GM12878 (cell line): ENCODE results near the gene PNPLA3. TPM values are rescaled to one million over a fixed set of nuclear protein-coding genes. Genes with fewer than 3 reads are reported as not detected.

Source experiments
- ATAC-seq: fragments of 200-7000 bp; cut with Tn5 transposase; 3 replicates; pipeline ENCODE4 v1.9.1; 2020; ENCODE audit warnings: mild to moderate bottlenecking, moderate library complexity
- BruUV-seq: library from RNA; stranded (reverse); fragments of 400-500 nt; replicated peaks from 2 replicates; lab custom pipeline; 2021; lab: Mats Ljungman, UMichigan
- CTCF ChIA-PET: fragments of 300-600 bp; sonication (Branson Sonifier 250); formaldehyde crosslinking; extraction: SDS; loops from one replicate; lab custom pipeline; 2021; ENCODE audit warnings: inconsistent platforms; lab: Yijun Ruan, JAX
- POLR2A ChIA-PET: fragments of 350-600 bp; formaldehyde crosslinking; extraction: SDS; loops from one replicate; lab custom pipeline; 2021; ENCODE audit warnings: inconsistent platforms; lab: Charles Lee
- RAD21 ChIA-PET: fragments of 300-600 bp; sonication (Branson Sonifier 250); formaldehyde crosslinking; loops from one replicate; lab custom pipeline; 2023; ENCODE audit warnings: antibody characterized with exemption; ENCODE audit not compliant: unreplicated experiment; lab: Charles Lee
- SMC1A ChIA-PET: fragments of 300-600 bp; sonication (Branson Sonifier 250); formaldehyde crosslinking; loops from one replicate; lab custom pipeline; 2023; ENCODE audit not compliant: unreplicated experiment, uncharacterized antibody; lab: Charles Lee
- DNase-seq: peaks from one replicate; pipeline ENCODE4 v3.0.0-alpha.2; 2011; ENCODE audit warnings: low read depth, low spot score
- FAIRE-seq: peaks from 3 replicates; lab custom pipeline; 2011; peaks lifted over from hg19 to GRCh38; lab: Jason Lieb, UNC
- H2AFZ ChIP-seq: 2 replicates; pipeline ENCODE4 v1.6.0; 2011; ENCODE audit warnings: low read depth, low read length, control low read depth; ENCODE audit not compliant: control insufficient read depth
- H3K27ac ChIP-seq: 2 replicates; pipeline ENCODE4 v1.5.1; 2011; ENCODE audit warnings: control low read depth; ENCODE audit not compliant: control insufficient read depth, insufficient read depth
- H3K27me3 ChIP-seq, 2 experiments: replicated peaks in 1 of 2; 2 replicates each; pipeline versions ENCODE4 v1.6.0 to v1.6.1; 2011; ENCODE audit warnings: low read length in 1 of 2; ENCODE audit not compliant: control insufficient read depth in 2 of 2, insufficient read depth in 2 of 2
- H3K36me3 ChIP-seq, 2 experiments: 2 replicates each; pipeline ENCODE4 v1.5.1; 2011; ENCODE audit warnings: low read length in 1 of 2; ENCODE audit not compliant: control insufficient read depth in 2 of 2, insufficient read depth in 2 of 2
- H3K4me1 ChIP-seq: 2 replicates; pipeline ENCODE4 v1.6.1; 2011; ENCODE audit warnings: mild to moderate bottlenecking, low read length, moderate library complexity, mixed read lengths; ENCODE audit not compliant: control insufficient read depth, insufficient read depth
- H3K4me2 ChIP-seq: 2 replicates; pipeline ENCODE4 v1.6.0; 2011; ENCODE audit warnings: control low read depth; ENCODE audit not compliant: control insufficient read depth, insufficient read depth
- H3K4me3 ChIP-seq: fragments of 200-600 bp; sonication (generic); 2 replicates; pipeline ENCODE4 v1.5.1; 2016
- H3K79me2 ChIP-seq: 2 replicates; pipeline ENCODE4 v1.6.0; 2011; ENCODE audit warnings: low read length; ENCODE audit not compliant: control insufficient read depth, insufficient read depth
- H3K9ac ChIP-seq: 2 replicates; pipeline ENCODE4 v1.8.0; 2011; ENCODE audit warnings: low read length, control low read depth, mixed read lengths; ENCODE audit not compliant: control insufficient read depth, insufficient read depth
- H3K9me3 ChIP-seq: replicated peaks from 3 replicates; pipeline ENCODE4 v1.5.1; 2011; ENCODE audit warnings: mild to moderate bottlenecking, low read length; ENCODE audit not compliant: control insufficient read depth, insufficient read depth
- H4K20me1 ChIP-seq: 2 replicates; pipeline ENCODE4 v1.6.0; 2011; ENCODE audit not compliant: control insufficient read depth, insufficient read depth
- BHLHE40 ChIP-seq, 2 experiments: fragments of 450-650 bp in 1 of 2; IDR thresholded peaks; 2 replicates each; pipeline ENCODE4 v1.6.1; 2011 to 2017; ENCODE audit warnings: low read depth in 2 of 2, borderline replicate concordance in 1 of 2, improper control_type of control experiment in 1 of 2, low read length in 1 of 2, mild to moderate bottlenecking in 1 of 2
- CHD1 ChIP-seq: IDR thresholded peaks from 2 replicates; pipeline ENCODE4 v1.6.1; 2012; ENCODE audit warnings: low read depth, low read length, improper control_type of control experiment
- NFIC ChIP-seq: IDR thresholded peaks from 2 replicates; pipeline ENCODE4 v1.6.1; 2012; ENCODE audit warnings: low read depth, mild to moderate bottlenecking, inconsistent platforms, low read length, moderate library complexity
- SPI1 ChIP-seq: IDR thresholded peaks from 2 replicates; pipeline ENCODE4 v1.6.1; 2011; ENCODE audit warnings: low read depth, mild to moderate bottlenecking, low read length, moderate library complexity, borderline replicate concordance; ENCODE audit not compliant: insufficient read depth
- YBX1 ChIP-seq: fragments of 450-650 bp; IDR thresholded peaks from 2 replicates; pipeline ENCODE4 v1.6.1; 2016; ENCODE audit warnings: antibody characterized with exemption
- ZBTB33 ChIP-seq: fragments of 450-650 bp; IDR thresholded peaks from 2 replicates; pipeline ENCODE4 v1.6.1; 2017; ENCODE audit warnings: mild to moderate bottlenecking
- ZNF207 ChIP-seq: fragments of 450-650 bp; IDR thresholded peaks from 2 replicates; pipeline ENCODE4 v1.6.1; 2014; ENCODE audit warnings: antibody characterized with exemption, mild to moderate bottlenecking, borderline replicate concordance
- ZNF384 ChIP-seq: IDR thresholded peaks from 2 replicates; pipeline ENCODE4 v1.6.1; 2012; ENCODE audit warnings: low read depth, mild to moderate bottlenecking, low read length, improper control_type of control experiment, borderline replicate concordance
- WGBS: methylation state at CpG from one replicate; pipeline ENCODE4 v1.1.6; 2016; ENCODE audit warnings: low lambda C conversion rate; ENCODE audit not compliant: insufficient replicate concordance, insufficient coverage; ENCODE audit errors: missing lambda C conversion rate; 5-methylcytosine and 5-hydroxymethylcytosine counted together
- in situ Hi-C: fragments of 300-500 bp; cut with MboI; formaldehyde crosslinking; loops from 9 replicates; pipeline ENCODE4 v1.14.3; 2018; ENCODE audit warnings: mixed read lengths
- intact Hi-C: fragments of 100-400 bp; cut with micrococcal nuclease; formaldehyde crosslinking; loops from one replicate; pipeline ENCODE4 v1.14.2; 2022; ENCODE audit not compliant: unreplicated experiment
- polyA plus RNA-seq, 11 experiments: library from polyadenylated mRNA; depleted of rRNA in 4 of 11; unstranded in 6 of 11; stranded (reverse) in 5 of 11; fragments of >200 nt; fragmentation: Nextera tagmentation in 4 of 11; fragmentation: Illumina TruSeq in 1 of 11; extraction: Ambion mirVana in 4 of 11; extraction: Trizol in 1 of 11; gene quantifications; 1 replicate in 1 of 11; 2 replicates in 10 of 11; pipeline versions ENCODE4 v1.2.1 to v1.2.3, GENCODE V29; 2011 to 2016; ENCODE audit warnings: inconsistent platforms in 2 of 11, missing spikeins in 2 of 11, low read depth in 1 of 11
- total RNA-seq, 4 experiments: library from RNA; depleted of rRNA in 3 of 4; stranded (reverse); fragments of >200 nt in 3 of 4; fragmentation: Illumina TruSeq in 1 of 4; extraction: Trizol in 1 of 4; gene quantifications; 2 replicates each; pipeline versions ENCODE4 v1.2.1 to v1.2.3, GENCODE V29; 2013 to 2021
- TF ChIP-seq, protein P1 (sequence below): IDR thresholded peaks from 2 replicates; pipeline ENCODE4 v1.6.1; 2012; ENCODE audit warnings: low read length, inconsistent platforms

Gene PNPLA3
- total and polyA plus RNA-seq, 10 of the 15 experiments (the other 5 are each of a cell fraction or from before 2014, with no cell fraction given) = 0.05 to 0.08 TPM; not detected in 8

DNA sequence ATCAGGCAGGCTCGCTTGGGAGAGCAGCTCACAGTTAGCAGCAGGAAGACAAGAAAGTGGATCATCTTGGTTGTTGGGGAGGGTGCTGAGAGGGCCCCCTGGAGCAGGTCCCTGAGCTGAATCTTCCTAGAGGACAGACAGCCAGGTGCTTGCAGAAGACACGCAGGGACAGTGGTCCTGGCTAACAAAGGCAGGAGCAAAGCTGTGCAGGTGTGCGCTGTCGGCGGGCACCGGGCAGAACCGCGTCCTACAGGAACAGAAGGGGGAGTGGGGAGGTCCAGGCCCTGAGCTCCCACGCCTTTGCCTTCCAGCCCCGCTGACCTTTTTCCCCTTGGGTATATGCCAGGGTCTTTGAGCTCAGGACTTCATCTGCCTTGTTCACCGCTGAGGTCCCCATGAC lies 70.4 kb downstream of the PNPLA3 start (continued):
- TF ChIP-seq, protein P1, sequence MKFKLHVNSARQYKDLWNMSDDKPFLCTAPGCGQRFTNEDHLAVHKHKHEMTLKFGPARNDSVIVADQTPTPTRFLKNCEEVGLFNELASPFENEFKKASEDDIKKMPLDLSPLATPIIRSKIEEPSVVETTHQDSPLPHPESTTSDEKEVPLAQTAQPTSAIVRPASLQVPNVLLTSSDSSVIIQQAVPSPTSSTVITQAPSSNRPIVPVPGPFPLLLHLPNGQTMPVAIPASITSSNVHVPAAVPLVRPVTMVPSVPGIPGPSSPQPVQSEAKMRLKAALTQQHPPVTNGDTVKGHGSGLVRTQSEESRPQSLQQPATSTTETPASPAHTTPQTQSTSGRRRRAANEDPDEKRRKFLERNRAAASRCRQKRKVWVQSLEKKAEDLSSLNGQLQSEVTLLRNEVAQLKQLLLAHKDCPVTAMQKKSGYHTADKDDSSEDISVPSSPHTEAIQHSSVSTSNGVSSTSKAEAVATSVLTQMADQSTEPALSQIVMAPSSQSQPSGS = no peak
- TF ChIP-seq SPI1 (no peak), NFIC (no peak), YBX1 (no peak), CHD1 (no peak), ZNF384 (no peak), ZBTB33 (no peak), BHLHE40 (IDR thresholded peaks at IDR 0.05; ENCODE audit: borderline replicate concordance in 1 of 2, low read depth in 2 of 2, low read length in 1 of 2) (no peak)
- TF ChIP-seq, all 136 proteins: peak for 0

GRCh38 chr22:43994416-43994815 lies 70.8 kb downstream of the PNPLA3 start:
- intact Hi-C loops (loop anchor here (5.0 kb wide), 1 partner anchor 73 kb away; no protein-coding TSS in a partner anchor), in situ Hi-C loops (loop anchor here (5.0 kb wide), 1 partner anchor 573 kb away; no protein-coding TSS in a partner anchor)
- Histone ChIP-seq H3K9ac (no peak overlapping the region), H3K4me1 (peaks cover 15% of the 10 kb centered on the region), H3K9me3 (no peaks in the 10 kb centered on the region), H3K27me3 (no peaks in the 10 kb centered on the region), H3K4me3 (no peak overlapping the region), H3K36me3 (peaks cover 20 to 26% of the 10 kb centered on the region in 2 experiments; a peak in 3 of 4 replicates), H4K20me1 (no peaks in the 10 kb centered on the region), H3K79me2 (peaks cover 4% of the 10 kb centered on the region), H3K27ac (no peak overlapping the region), H3K4me2 (no peak overlapping the region), H2AFZ (no peak overlapping the region)
- no TSS peak for BruUV-seq
- ChIA-PET POLR2A (interaction anchor here (1.7 to 4.3 kb wide), 2 partner anchors 31 to 91 kb away, joined by 10 to 23 read pairs; partner anchors contain the start of gene PARVB), RAD21 (interaction anchor here (1.0 to 7.5 kb wide), 8 partner anchors 18 to 630 kb away, joined by 3 to 185 read pairs (median 12); partner anchors contain the start of genes PARVB and PARVG), SMC1A (interaction anchor here (1.0 to 5.1 kb wide), 9 partner anchors 14 to 186 kb away, joined by 3 to 282 read pairs (median 13); partner anchors contain the start of genes PARVB and PARVG), CTCF (interaction anchor here (0.9 to 11.6 kb wide), 19 partner anchors 9 to 690 kb away, joined by 3 to 499 read pairs (median 6); partner anchors contain the start of gene PARVB)
- no peak for TF ChIP-seq ZNF207
- FAIRE-seq (no peak), ATAC-seq (no peak), DNase-seq (no peak)
- 77% methylated on average over 9 of the region's 9 CpGs for WGBS
